Right cardiac atrium (tissue), 5 donors: ENCODE data around the gene CELSR3. TPM values are rescaled to one million over a fixed set of nuclear protein-coding genes. Genes with fewer than 3 reads are reported as not detected.

Source experiments
- ATAC-seq, 2 donors: fragments of 200-7000 bp; cut with Tn5 transposase; one replicate each; pipeline versions ENCODE4 v1.8.0 to v1.9.1; 2020; ENCODE audit warnings: moderate library complexity in 2 of 2, mild to moderate bottlenecking in 1 of 2
- DNase-seq, 3 donors: peaks; one replicate each; pipeline ENCODE4 v3.0.0-alpha.2; 2020
- H3K27ac ChIP-seq: one replicate; pipeline ENCODE4 v1.5.1; 2013; ENCODE audit warnings: mild to moderate bottlenecking, low read length, control low read depth, moderate library complexity
- H3K27me3 ChIP-seq: one replicate; pipeline ENCODE4 v1.6.1; 2013; ENCODE audit not compliant: control insufficient read depth, insufficient read depth
- H3K4me1 ChIP-seq: one replicate; pipeline ENCODE4 v1.6.1; 2013; ENCODE audit warnings: low read length; ENCODE audit not compliant: control insufficient read depth, insufficient read depth
- H3K4me3 ChIP-seq: one replicate; pipeline ENCODE4 v1.5.1; 2013; ENCODE audit warnings: low read length, control low read depth
- H3K9me3 ChIP-seq: one replicate; pipeline ENCODE4 v1.6.1; 2013; ENCODE audit warnings: low read length; ENCODE audit not compliant: control insufficient read depth
- WGBS: extraction: QIAGEN DNeasy Blood & Tissue Kit; methylation state at CpG from one replicate; pipeline ENCODE4 v1.1.7; 2013; 5-methylcytosine and 5-hydroxymethylcytosine counted together
- intact Hi-C, 4 donors: fragments of 100-400 bp; cut with DNase I; formaldehyde crosslinking; loops; one replicate each; pipeline versions ENCODE4 v1.11.0 to v1.14.0; 2022 to 2023
- polyA plus RNA-seq: library from polyadenylated mRNA; stranded (reverse); fragments of 200-250 nt; gene quantifications from one replicate; pipeline ENCODE4 v1.2.3, GENCODE V29; 2013
- total RNA-seq, 4 donors: library from RNA; stranded (reverse); fragmentation: NEBNext Ultra II Directional; extraction: Animal tissue kit (Norgen Biotek cat#: 25700); gene quantifications; one replicate each; pipeline ENCODE4 v1.2.1, GENCODE V29; 2021
- donor health status: healthy with polysubstance abuse.
- donor health status: DM: no; HTN: yes; CAD: no.
- donor health status: DM: no; HTN: no; CAD: no.
- donor health status: DM: no; HTN: yes; CAD: no; lungs with severe emphysema.
- donor health status: DM: yes; HTN: yes; CAD: no.

Gene CELSR3
- total and polyA plus RNA-seq, 5 donors, result 0.20 to 0.33 (median 0.27) TPM

DNA sequence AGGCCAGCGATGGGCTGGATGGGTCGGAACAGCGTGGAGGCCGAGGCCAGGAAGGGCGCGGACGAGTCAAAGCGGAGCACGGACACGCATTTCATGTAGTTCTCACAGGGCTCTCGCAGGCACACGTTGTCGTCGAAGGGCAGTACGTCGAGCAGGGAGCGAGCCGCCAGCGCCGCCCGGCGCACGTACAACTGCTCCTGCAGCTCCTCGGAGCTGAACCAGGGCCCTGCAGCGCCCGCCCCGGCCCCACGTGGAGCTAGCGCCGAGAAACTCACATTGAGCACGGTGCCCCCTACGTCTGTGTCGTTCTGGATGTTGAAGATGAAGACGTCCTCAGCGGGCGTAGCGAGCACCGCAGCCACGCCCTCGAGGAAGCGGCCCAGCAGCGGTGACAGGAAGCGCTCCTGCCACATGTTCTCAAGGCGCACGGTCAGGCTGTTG lies 5.8 kb downstream of the CELSR3 start:
- Histone ChIP-seq H3K4me1 (peaks cover 4% of the 10 kb centered on the region), H3K27ac (no peak overlapping the region), H3K4me3 (no peak overlapping the region), H3K9me3 (no peaks in the 10 kb centered on the region), H3K27me3 (no peaks in the 10 kb centered on the region)
- WGBS, result 53% methylated on average over 45 of the region's 45 CpGs
- no peak for ATAC-seq
- DNase-seq, result peak in 1 of 3 donors; percentile 64
- intact Hi-C loops, result no loop called here

GRCh38 chr3:48656061-48656840 lies 6.4 kb downstream of the CELSR3 start:
- 3% methylated on average over 94 of the region's 94 CpGs for whole genome bisulfite sequencing
- intact Hi-C loops, result no loop called here
- peak; percentile 89 for ATAC-seq
- Histone ChIP-seq H3K9me3 (no peaks in the 10 kb centered on the region), H3K27me3 (no peaks in the 10 kb centered on the region), H3K4me1 (peaks cover 2% of the 10 kb centered on the region), H3K4me3 (peak overlapping the region; percentile 43), H3K27ac (no peak overlapping the region)
- peak; percentile 85 to 94 (median 94) for DNase-seq

GRCh38 chr3:48655606-48656005 lies 7.1 kb downstream of the CELSR3 start:
- intact Hi-C loops, result no loop called here

DNA sequence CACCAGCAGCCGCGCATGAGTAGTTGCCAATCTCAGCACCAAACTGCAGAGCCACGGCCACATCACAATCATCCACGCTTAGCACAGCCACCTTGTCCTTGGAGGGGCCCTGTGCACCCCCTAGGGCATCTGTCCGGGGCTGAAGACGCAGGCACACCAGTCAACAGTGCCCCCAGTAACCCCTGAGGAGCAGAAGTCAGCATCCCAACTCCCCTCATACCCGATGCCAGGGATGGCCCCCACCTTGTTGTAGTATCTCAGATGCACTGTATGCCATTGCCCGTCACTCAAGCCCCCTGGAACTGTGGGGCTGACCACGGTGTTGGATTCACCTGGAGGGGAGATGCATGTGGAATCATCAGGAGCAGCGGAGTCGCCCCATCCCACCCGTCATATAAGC lies 7.6 kb downstream of the CELSR3 start:
- DNase-seq, result peak in 1 of 3 donors; percentile 46
- Histone ChIP-seq H3K4me1 (no peaks in the 10 kb centered on the region), H3K9me3 (no peaks in the 10 kb centered on the region), H3K27ac (no peak overlapping the region), H3K27me3 (no peaks in the 10 kb centered on the region), H3K4me3 (no peak overlapping the region)
- no peak for ATAC-seq
- intact Hi-C loops, result no loop called here
- WGBS, result 93% methylated on average over 12 of the region's 12 CpGs

More at GRCh38 chr3:48655606-48656005, 7.1 kb downstream of the CELSR3 start:
- H3K4me3 ChIP-seq, result peak overlapping the region; percentile 43
- no peaks in the 10 kb centered on the region for H3K4me1 ChIP-seq
- DNase-seq (peak in 1 of 3 donors; percentile 45), ATAC-seq (no peak)
- H3K9me3 ChIP-seq, result no peaks in the 10 kb centered on the region
- 15% methylated on average over 30 of the region's 30 CpGs for WGBS
- H3K27me3 ChIP-seq, result no peaks in the 10 kb centered on the region
- H3K27ac ChIP-seq, result no peak overlapping the region

- Histone ChIP-seq H3K27me3 (no peaks in the 10 kb centered on the region), H3K4me3 (no peak overlapping the region), H3K9me3 (no peaks in the 10 kb centered on the region), H3K4me1 (no peaks in the 10 kb centered on the region), H3K27ac (no peak overlapping the region)
- intact Hi-C loops, result no loop called here
- WGBS, result 95% methylated on average over 15 of the region's 15 CpGs
- ATAC-seq (no peak), DNase-seq (peak in 1 of 3 donors; percentile 40)
Measured at GRCh38 chr3:48652923-48653715, 9.6 kb downstream of the CELSR3 start.

- DNase-seq, result no peak
- Histone ChIP-seq H3K27me3 (no peaks in the 10 kb centered on the region), H3K4me1 (no peaks in the 10 kb centered on the region), H3K27ac (no peak overlapping the region), H3K4me3 (no peak overlapping the region), H3K9me3 (no peaks in the 10 kb centered on the region)
- no peak for ATAC-seq
- intact Hi-C loops, result no loop called here
- 89% methylated on average over 11 of the region's 11 CpGs for WGBS
Measured at GRCh38 chr3:48651771-48652170, 10.9 kb downstream of the CELSR3 start.

GRCh38 chr3:48650723-48651122 lies 12.0 kb downstream of the CELSR3 start:
- ATAC-seq, result no peak
- Histone ChIP-seq H3K4me3 (no peak overlapping the region), H3K27ac (no peak overlapping the region), H3K27me3 (no peaks in the 10 kb centered on the region), H3K4me1 (no peaks in the 10 kb centered on the region), H3K9me3 (no peaks in the 10 kb centered on the region)
- no peak for DNase-seq
- intact Hi-C loops, result no loop called here
- 89% methylated on average over 12 of the region's 12 CpGs for WGBS

DNA sequence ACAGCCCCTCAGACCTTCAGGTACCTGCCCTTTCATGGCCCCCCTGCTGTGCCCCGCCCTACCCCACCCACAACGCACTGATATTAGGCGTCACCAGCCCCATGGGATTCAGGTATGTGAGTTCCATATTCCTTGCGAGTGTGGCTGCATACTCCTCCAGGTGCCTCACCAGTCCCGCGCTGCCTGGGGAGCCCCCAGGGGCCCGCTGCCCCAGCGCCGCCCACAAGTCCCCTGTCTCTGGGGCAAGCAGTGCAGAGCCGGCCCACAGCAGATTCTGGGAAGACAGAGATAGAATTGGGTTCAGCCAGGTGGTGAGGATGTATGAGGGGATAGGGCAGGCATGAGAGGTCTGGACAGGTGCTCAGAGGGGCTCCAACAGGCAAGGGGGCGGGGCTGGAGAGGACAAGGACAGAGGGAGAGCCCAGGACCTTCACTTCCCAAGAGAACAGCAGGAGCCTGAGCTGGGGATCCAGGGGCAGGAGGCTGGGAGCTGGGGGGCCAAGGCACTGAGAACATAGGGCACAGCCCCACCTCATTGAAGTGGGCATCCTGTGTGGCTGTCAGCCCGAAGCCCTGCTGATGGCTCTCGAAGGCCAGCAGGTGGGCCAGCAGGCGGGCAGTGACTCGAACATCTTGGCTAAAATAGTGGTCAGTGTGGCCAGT lies 14.4 kb downstream of the CELSR3 start:
- Histone ChIP-seq H3K4me3 (no peak overlapping the region), H3K27ac (no peak overlapping the region), H3K9me3 (no peaks in the 10 kb centered on the region), H3K27me3 (no peaks in the 10 kb centered on the region), H3K4me1 (no peaks in the 10 kb centered on the region)
- no peak for ATAC-seq
- WGBS, result 91% methylated on average over 15 of the region's 15 CpGs
- intact Hi-C loops, result no loop called here
- no peak for DNase-seq

GRCh38 chr3:48647714-48648113 lies 15.0 kb downstream of the CELSR3 start:
- 85% methylated on average over 9 of the region's 9 CpGs for WGBS

GRCh38 chr3:48644898-48645760 lies 17.6 kb downstream of the CELSR3 start:
- no peaks in the 10 kb centered on the region for H3K27me3 ChIP-seq
- ATAC-seq (no peak), DNase-seq (no peak)
- 92% methylated on average over 22 of the region's 22 CpGs for WGBS
- H3K9me3 ChIP-seq, result no peaks in the 10 kb centered on the region
- H3K27ac ChIP-seq, result no peak overlapping the region
- H3K4me1 ChIP-seq, result no peaks in the 10 kb centered on the region
- no peak overlapping the region for H3K4me3 ChIP-seq
- intact Hi-C loops, result no loop called here

More at GRCh38 chr3:48647714-48648113, 15.0 kb downstream of the CELSR3 start:
- H3K27me3 ChIP-seq, result no peaks in the 10 kb centered on the region
- H3K27ac ChIP-seq, result no peak overlapping the region
- no peaks in the 10 kb centered on the region for H3K9me3 ChIP-seq
- DNase-seq, result no peak
- intact Hi-C loops, result no loop called here
- H3K4me1 ChIP-seq, result no peaks in the 10 kb centered on the region
- ATAC-seq, result no peak
- H3K4me3 ChIP-seq, result no peak overlapping the region
